Esophagus muscularis mucosa (tissue), 4 donors: Measurements from ENCODE around the gene DLG1. TPM values are rescaled to one million over a fixed set of nuclear protein-coding genes. Genes with fewer than 3 reads are reported as not detected.
A peak's percentile ranks its signal among the peaks of the same experiment; 100 is the strongest.

Experiments
- DNase-seq: peaks from one replicate; pipeline ENCODE4 v3.0.0-alpha.2; 2017; ENCODE audit errors: extremely low spot score
- H3K27ac ChIP-seq, 4 donors: fragments of 200-600 bp; sonication (generic); replicated peaks in 1 of 4; 1 replicate in 3 of 4; 2 replicates in 1 of 4; pipeline ENCODE4 v1.5.1; 2016 to 2019; ENCODE audit warnings: mild to moderate bottlenecking in 1 of 4
- H3K27me3 ChIP-seq, 4 donors: fragments of 200-600 bp; sonication (generic); one replicate each; pipeline versions ENCODE4 v1.5.1 to v1.6.0; 2016 to 2019
- H3K36me3 ChIP-seq, 4 donors: fragments of 200-600 bp; sonication (generic); one replicate each; pipeline ENCODE4 v1.5.1; 2016 to 2019
- H3K4me1 ChIP-seq, 4 donors: fragments of 200-600 bp; sonication (generic); one replicate each; pipeline ENCODE4 v1.5.1; 2016 to 2019
- H3K4me3 ChIP-seq, 4 donors: fragments of 200-600 bp; sonication (generic); 1 replicate in 2 of 4; 2 replicates in 2 of 4; pipeline ENCODE4 v1.5.1; 2016 to 2019; ENCODE audit warnings: mild to moderate bottlenecking in 4 of 4, moderate library complexity in 1 of 4
- H3K9me3 ChIP-seq, 4 donors: fragments of 200-600 bp; sonication (generic); 1 replicate in 3 of 4; 2 replicates in 1 of 4; pipeline ENCODE4 v1.5.1; 2016 to 2019
- CTCF ChIP-seq, 3 experiments: fragments of 200-600 bp in 2 of 3; fragments of 450-650 bp in 1 of 3; sonication (generic) in 2 of 3; IDR thresholded peaks; one replicate each; pipeline ENCODE4 v1.5.1; 2017 to 2019; ENCODE audit warnings: antibody characterized with exemption in 3 of 3, mild to moderate bottlenecking in 2 of 3, moderate library complexity in 1 of 3
- EP300 ChIP-seq: sonication (generic); formaldehyde crosslinking; IDR thresholded peaks from one replicate; pipeline ENCODE4 v1.6.1; 2017; ENCODE audit warnings: antibody characterized with exemption
- POLR2A ChIP-seq: fragments of 450-650 bp; IDR thresholded peaks from one replicate; pipeline ENCODE4 v1.6.1; 2017; ENCODE audit warnings: antibody characterized with exemption, moderate library complexity, mild to moderate bottlenecking, low read depth
- POLR2AphosphoS5 ChIP-seq, 2 donors: sonication (generic); formaldehyde crosslinking; IDR thresholded peaks; one replicate each; pipeline ENCODE4 v1.6.1; 2017; ENCODE audit warnings: antibody characterized with exemption in 2 of 2
- WGBS: methylation state at CpG from one replicate; pipeline ENCODE4 v1.1.5; 2018; 5-methylcytosine and 5-hydroxymethylcytosine counted together
- intact Hi-C: fragments of 100-400 bp; cut with DNase I; formaldehyde crosslinking; loops from one replicate; pipeline ENCODE4 v1.15.1; 2023
- total RNA-seq, 4 donors: library from RNA; depleted of rRNA; stranded (reverse); fragments of >200 nt; gene quantifications; one replicate each; pipeline versions ENCODE4 v1.1.0 to v1.2.1, GENCODE V29; 2016

DLG1 gene
- total RNA-seq, 4 donors from 2014 or later = 56.8 to 73.1 (median 69.1) TPM

GRCh38 chr3:197257711-197258110, 40.7 kb downstream of the DLG1 start:
- H3K9me3 ChIP-seq = no peaks in the 10 kb centered on the region
- intact Hi-C loops = loop anchor here (2.0 kb wide), 1 partner anchor 253 kb away; no protein-coding TSS in a partner anchor
- DNase-seq = no peak
- H3K27me3 ChIP-seq = no peaks in the 10 kb centered on the region
- WGBS = 82% methylated on average over 5 of the region's 5 CpGs
- H3K4me3 ChIP-seq = no peak overlapping the region
- peaks cover 12 to 34% (median 23%) of the 10 kb centered on the region in 4 donors for H3K4me1 ChIP-seq
- no peak overlapping the region for H3K27ac ChIP-seq
- H3K36me3 ChIP-seq = no peaks in the 10 kb centered on the region
- TF ChIP-seq EP300 (no peak), POLR2AphosphoS5 (IDR thresholded peaks at IDR 0.05) (no peak), POLR2A (no peak), CTCF (IDR thresholded peaks at IDR 0.05) (no peak)

GRCh38 chr3:197256836-197257444, 41.5 kb downstream of the DLG1 start:
- Histone ChIP-seq H3K9me3 (no peaks in the 10 kb centered on the region), H3K4me3 (no peak overlapping the region), H3K27me3 (no peaks in the 10 kb centered on the region), H3K27ac (no peak overlapping the region), H3K36me3 (no peaks in the 10 kb centered on the region), H3K4me1 (peaks cover 12 to 34% (median 23%) of the 10 kb centered on the region in 4 donors)
- TF ChIP-seq CTCF (IDR thresholded peaks at IDR 0.05) = peak; percentile 68 to 85 (median 73)
- no peak for TF ChIP-seq POLR2A
- TF ChIP-seq POLR2AphosphoS5 (IDR thresholded peaks at IDR 0.05) = no peak
- TF ChIP-seq EP300 = no peak
- DNase-seq = no peak
- intact Hi-C loops = loop anchor here (2.0 kb wide), 1 partner anchor 254 kb away; no protein-coding TSS in a partner anchor
- WGBS = 12% methylated on average over 3 of the region's 3 CpGs

DNA sequence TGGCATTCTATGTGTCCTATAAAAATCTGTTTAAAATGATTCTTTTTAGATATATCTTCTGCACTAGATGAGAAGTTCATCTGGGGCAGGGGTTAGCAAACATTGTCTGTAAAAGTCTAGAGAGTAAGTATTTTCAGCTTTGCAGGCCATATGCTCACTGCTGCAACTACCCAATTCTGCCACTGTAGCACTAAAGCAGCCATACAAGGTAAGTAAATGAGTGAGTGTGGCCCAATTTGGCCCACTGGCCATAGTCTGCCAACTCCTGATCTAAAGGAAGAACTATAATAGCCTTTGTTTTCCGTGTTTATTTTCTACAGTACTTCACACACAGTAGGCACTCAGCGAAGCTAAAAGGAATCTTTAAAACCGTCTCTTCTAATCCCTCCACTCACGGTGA, 42.3 kb downstream of the DLG1 start:
- intact Hi-C loops = loop anchor here (2.0 kb wide), 1 partner anchor 255 kb away; no protein-coding TSS in a partner anchor
- Histone ChIP-seq H3K27ac (no peak overlapping the region), H3K36me3 (no peaks in the 10 kb centered on the region), H3K27me3 (no peaks in the 10 kb centered on the region), H3K9me3 (no peaks in the 10 kb centered on the region), H3K4me1 (peaks cover 9 to 33% (median 23%) of the 10 kb centered on the region in 4 donors), H3K4me3 (no peak overlapping the region)
- 77% methylated on average over 4 of the region's 4 CpGs for WGBS
- DNase-seq = no peak
- TF ChIP-seq POLR2AphosphoS5 (IDR thresholded peaks at IDR 0.05) (no peak), EP300 (no peak), POLR2A (no peak), CTCF (IDR thresholded peaks at IDR 0.05) (no peak)

DNA sequence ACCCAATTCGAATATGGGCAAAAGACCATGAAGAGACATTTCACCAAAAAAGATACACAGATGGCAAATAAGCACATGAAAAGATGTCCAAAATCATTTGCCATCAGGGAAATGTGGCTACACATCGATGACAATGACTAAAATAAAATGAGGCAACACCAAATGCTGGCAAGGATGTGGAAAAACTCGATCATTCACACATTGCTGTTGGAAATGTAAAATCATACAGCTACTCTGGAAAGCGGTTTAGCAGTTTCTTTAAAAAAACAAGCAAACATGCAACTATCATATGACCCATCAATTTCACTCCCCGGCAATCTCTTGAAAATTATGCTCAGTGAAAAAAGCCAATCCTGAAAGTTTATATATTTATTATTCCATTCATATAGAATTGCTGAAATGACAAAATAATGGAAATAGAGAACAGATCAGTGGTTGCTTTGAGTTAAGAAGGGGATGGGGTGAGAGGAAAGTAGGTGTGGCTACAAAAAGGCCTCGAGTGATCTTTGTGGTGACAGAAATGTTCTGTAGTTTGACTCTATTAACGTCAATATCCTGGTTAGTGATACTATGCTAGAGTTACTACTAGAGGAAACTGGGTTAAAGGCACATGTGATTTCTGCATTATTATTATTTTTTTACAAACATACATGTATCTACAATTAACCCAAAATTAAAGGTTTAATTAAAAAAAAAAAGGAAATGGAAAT, 45.0 kb downstream of the DLG1 start:
- TF ChIP-seq EP300 = no peak
- TF ChIP-seq POLR2A = no peak
- TF ChIP-seq POLR2AphosphoS5 (IDR thresholded peaks at IDR 0.05) = no peak
- no peak for TF ChIP-seq CTCF (IDR thresholded peaks at IDR 0.05)
- H3K4me3 ChIP-seq = no peak overlapping the region
- intact Hi-C loops = no loop called here
- DNase-seq = no peak
- WGBS = 85% methylated on average over 7 of the region's 7 CpGs
- H3K4me1 ChIP-seq = peaks cover 4 to 29% (median 20%) of the 10 kb centered on the region in 4 donors
- H3K27me3 ChIP-seq = no peaks in the 10 kb centered on the region
- H3K9me3 ChIP-seq = peaks cover 0 to 17% (median 8%) of the 10 kb centered on the region in 4 donors
- H3K36me3 ChIP-seq = no peaks in the 10 kb centered on the region
- no peak overlapping the region for H3K27ac ChIP-seq
